Gastroesophageal sphincter (tissue), 3 donors: ENCODE results near the gene ANKRD13D.

Source experiments
- CTCF ChIP-seq, 4 experiments: fragments of 200-600 bp in 2 of 4; fragments of 450-650 bp in 2 of 4; sonication (generic) in 1 of 4; IDR thresholded peaks; one replicate each; pipeline ENCODE4 v1.5.1; 2017 to 2019; ENCODE audit warnings: antibody characterized with exemption in 4 of 4, mild to moderate bottlenecking in 2 of 4, moderate library complexity in 2 of 4
- EP300 ChIP-seq: sonication (generic); formaldehyde crosslinking; IDR thresholded peaks from one replicate; pipeline ENCODE4 v1.6.1; 2017; ENCODE audit warnings: antibody characterized with exemption, mild to moderate bottlenecking
- POLR2A ChIP-seq, 2 donors: fragments of 450-650 bp; IDR thresholded peaks; one replicate each; pipeline ENCODE4 v1.6.1; 2017; ENCODE audit warnings: antibody characterized with exemption in 2 of 2, mild to moderate bottlenecking in 2 of 2, moderate library complexity in 1 of 2
- POLR2AphosphoS5 ChIP-seq: sonication (generic); formaldehyde crosslinking; IDR thresholded peaks from one replicate; pipeline ENCODE4 v1.6.1; 2017; ENCODE audit warnings: antibody characterized with exemption

DNA sequence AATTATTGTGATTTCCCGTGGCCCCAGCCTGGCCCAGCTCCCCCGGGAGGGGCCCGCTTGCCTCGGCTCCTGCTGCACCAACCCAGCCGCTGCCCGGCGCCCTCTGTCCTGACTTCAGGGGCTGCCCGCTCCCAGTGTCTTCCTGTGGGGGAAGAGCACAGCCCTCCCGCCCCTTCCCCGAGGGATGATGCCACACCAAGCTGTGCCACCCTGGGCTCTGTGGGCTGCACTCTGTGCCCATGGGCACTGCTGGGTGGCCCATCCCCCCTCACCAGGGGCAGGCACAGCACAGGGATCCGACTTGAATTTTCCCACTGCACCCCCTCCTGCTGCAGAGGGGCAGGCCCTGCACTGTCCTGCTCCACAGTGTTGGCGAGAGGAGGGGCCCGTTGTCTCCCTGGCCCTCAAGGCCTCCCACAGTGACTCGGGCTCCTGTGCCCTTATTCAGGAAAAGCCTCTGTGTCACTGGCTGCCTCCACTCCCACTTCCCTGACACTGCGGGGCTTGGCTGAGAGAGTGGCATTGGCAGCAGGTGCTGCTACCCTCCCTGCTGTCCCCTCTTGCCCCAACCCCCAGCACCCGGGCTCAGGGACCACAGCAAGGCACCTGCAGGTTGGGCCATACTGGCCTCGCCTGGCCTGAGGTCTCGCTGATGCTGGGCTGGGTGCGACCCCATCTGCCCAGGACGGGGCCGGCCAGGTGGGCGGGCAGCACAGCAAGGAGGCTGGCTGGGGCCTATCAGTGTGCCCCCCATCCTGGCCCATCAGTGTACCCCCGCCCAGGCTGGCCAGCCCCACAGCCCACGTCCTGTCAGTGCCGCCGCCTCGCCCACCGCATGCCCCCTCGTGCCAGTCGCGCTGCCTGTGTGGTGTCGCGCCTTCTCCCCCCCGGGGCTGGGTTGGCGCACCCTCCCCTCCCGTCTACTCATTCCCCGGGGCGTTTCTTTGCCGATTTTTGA lies 3.3 kb upstream of the ANKRD13D start:
- no peak for TF ChIP-seq CTCF (IDR thresholded peaks at IDR 0.05)
- TF ChIP-seq POLR2AphosphoS5, result no peak
- TF ChIP-seq EP300, result no peak
- TF ChIP-seq POLR2A (IDR thresholded peaks at IDR 0.05), result no peak
